HG02938 (cell line): Measurements from ENCODE around the gene MLLT1.

Source experiments
- ATAC-seq: cut with Tn5 transposase; IDR thresholded peaks from one replicate; pipeline ENCODE4 v1.9.1; 2021; ENCODE audit warnings: mild to moderate bottlenecking, moderate library complexity; ENCODE audit not compliant: unreplicated experiment

The MLLT1 gene

DNA sequence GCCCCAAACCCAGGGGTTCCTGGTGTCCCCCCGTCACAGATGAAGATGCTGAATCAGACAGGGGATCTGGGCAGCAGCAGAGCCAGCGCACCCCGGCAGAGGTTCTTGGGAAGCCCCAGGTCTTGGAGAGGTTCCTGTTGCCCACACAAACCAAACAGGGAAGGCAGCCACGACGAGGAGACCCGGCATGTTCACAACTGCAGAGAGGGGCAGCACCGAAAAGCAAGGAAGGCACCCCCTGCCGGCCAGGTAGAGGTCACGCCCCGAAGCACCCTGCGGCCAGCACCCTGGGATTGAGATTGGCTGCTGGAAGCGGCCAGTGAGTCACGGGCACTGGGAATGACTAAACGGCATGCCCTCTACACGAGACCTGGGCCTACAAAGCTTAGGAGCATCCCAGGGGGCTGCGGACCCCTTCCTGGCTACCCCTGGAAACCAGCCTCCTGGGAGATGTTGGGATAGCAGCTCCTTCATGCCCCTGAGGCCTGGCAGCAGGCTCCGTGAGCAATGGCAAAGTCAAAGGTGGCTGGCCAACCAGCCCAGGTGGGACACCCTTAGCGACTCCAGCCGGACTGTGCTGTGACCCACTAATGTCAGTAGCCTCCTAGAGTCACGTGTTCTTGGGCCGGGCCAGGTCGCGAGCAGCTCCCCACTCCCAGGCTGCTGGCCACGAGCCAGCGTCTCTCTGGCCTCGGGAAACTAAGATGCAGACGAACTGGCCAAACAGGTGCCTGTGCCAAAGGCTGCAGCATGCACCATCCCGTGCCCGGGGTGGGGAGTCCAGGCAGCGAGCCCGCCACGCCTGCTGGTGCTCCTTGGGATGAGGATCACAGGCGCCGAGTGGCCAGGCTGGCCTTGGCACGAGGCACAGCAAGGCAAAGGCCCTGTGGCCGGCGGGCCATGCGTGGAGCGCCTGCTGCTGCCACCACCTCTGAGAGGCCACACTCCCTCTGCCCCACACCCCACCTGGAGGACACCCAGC is 43.2 kb downstream of the MLLT1 start:
- ATAC-seq = no peak

DNA sequence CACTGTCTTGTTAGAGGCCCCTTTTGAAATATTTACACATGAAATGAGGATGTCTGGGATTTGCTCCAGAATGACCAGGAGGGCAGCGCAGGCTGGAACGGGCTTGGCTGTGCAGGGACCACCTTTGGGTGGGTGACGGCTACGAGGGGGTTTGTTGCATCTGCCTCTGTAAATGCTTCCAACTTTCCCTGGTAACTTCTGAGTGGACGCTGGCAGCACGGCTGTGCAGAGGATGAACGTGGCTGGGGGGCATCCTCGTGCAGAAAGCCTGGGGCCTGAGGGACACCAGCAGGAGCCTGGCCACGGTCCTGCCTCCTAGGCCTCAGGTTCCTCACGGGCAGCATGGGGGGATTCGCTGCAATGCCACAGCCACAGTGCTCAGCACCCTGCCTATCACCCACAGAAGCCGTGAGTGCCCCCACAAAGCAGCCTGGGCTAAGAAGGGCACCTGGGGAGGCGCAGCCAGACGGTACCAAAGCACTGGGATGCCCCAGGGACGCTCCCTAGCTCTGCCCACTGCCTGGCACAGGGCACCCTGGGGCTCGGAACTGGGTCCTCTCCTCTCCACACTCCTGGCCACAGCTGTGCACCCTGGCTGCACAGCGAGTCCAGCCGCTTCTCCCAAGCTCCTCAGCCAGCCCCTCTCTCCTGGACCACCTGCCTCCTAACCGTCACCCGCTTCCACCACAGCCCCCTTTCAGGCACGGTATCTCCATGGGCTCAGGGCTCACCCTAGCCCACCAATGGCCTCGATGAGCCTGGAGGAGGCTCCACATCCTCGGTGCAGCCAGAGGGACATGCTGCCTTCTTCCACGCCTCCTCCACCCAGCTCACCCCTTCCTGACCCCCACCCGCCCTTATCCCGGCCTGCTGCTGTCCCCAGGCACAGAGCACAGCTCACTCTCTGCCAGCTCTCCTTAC is 44.5 kb downstream of the MLLT1 start:
- ATAC-seq = no peak

DNA sequence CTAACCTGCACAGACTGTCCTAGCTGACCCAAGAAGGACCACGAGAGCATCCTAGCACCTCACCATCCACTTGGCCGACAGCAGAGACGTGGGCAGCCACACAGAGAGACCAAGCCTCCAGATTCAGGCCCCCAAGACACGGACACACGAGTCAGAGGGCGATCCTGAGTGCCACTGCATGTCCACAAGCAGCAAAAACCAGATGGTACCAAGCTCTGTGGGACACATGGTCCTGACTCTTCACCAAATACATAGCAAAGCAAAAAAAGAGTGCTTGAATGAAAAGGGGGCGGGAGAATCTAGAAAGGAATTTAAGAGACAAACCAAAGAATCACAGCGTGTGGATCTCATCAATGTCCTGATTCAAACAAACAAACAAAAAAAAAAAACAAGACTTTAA is 45.2 kb downstream of the MLLT1 start:
- ATAC-seq = no peak

DNA sequence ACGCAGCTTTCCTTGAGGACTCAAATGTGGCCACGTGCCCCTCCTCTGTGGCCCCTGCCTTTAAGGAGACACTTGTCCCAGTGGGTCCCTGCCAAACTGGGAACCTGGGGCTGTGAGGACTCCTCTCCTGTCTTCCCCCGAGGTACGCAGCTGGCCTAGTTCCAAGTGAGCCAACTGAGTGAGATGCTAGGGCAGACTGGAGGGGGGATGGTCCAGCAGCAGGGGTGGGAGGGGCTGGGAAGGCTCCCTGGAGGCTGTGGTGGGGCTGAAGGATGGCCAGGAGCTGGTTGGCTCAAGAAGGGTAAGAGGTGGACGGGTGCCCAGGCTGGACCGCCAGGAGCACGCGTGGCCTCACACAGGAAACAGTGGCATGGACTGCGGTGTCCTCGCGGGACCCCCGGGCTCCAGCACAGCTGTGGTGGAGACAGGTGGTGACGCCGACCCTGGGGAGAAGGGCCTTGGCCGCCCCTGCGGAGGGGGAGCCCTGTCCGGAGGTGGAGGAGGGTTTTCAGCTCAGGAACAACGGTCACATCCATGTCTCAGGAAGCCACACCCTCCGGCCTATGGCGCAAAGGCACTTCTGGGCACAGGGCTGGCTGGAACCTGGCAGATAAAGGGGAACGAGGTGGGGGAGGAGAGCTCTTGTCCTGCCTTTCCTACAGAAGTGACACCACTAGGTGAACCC is 45.8 kb downstream of the MLLT1 start:
- ATAC-seq = no peak

DNA sequence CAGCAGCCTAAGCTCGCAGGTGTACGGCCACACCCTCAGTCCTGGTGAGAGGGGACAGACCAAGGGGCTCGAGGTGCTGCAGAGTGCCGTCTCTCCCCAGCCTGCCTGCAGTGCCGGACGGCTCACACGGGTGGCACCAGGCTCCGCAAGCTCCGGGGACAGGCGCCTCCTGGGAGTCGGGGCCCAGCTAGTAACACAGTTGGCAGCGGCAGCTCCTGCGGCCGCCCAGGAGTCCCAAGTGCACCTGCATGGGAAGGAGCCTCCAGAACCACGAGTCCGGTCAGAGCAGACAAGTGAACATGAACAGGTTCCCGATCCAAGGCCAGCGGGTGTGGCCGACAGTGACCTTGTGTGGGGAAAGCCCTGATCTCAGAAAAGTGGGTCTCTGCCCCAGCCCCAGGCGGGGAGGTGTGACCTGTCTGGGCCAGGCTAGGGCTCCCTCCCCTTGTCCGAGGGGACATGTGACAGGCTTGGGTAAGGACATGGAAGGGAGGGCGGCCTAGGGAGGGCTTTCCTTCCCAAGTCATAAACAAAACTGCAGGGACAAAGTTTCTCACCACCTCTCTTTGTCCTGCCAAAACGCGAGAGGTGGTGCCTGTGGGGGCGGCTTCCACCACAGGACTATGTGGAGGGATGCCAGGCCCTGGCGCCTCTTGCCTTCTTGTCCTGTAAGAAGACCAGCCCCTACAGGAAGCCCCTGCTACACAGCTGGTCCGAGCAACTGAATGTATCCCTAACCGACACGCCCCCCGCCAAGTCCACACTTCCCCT is 46.5 kb downstream of the MLLT1 start:
- no peak for ATAC-seq

DNA sequence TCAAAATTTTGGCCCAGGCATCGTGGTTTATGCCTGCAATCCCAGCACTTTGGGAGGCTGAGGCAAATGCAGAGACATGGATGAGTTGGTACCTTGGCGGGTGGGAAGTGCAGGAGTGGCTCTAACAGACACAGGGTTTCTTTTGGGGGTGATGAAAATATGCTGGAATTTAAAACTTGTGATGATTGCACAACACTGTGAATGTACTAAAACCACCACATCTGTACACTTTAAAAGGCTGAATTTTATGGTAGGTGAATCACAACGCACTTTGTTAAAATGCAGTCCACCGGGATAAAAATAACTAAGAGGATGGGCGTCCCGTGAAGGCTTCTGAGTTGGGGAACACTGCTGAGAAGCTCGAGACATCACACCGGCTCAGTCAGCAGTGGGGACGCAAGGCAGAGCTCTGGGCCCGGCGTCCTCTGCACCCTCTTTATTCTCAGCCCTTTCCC is 47.1 kb downstream of the MLLT1 start:
- no peak for ATAC-seq

DNA sequence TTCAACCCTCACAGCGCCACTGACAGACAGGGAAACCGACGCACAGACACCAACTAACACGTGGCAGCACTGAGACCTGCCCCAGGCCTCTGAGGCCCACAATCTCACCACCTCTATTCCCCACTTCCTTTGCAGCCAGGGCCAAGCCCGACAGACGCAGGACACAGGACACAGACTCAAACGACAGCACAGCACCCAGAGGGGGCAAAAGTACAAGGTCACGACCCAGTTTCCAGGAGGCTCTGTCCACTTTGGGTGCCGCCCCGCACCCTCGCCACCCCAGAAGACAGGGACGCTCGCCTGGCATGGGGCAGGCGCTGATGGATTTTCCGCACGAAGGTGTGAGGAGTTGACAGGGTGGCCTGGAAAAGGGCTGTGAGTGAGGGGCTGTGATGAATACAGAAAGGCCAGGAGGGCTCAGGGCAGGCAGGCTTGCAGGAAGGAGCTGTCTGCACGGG is 48.8 kb downstream of the MLLT1 start:
- ATAC-seq = no peak

DNA sequence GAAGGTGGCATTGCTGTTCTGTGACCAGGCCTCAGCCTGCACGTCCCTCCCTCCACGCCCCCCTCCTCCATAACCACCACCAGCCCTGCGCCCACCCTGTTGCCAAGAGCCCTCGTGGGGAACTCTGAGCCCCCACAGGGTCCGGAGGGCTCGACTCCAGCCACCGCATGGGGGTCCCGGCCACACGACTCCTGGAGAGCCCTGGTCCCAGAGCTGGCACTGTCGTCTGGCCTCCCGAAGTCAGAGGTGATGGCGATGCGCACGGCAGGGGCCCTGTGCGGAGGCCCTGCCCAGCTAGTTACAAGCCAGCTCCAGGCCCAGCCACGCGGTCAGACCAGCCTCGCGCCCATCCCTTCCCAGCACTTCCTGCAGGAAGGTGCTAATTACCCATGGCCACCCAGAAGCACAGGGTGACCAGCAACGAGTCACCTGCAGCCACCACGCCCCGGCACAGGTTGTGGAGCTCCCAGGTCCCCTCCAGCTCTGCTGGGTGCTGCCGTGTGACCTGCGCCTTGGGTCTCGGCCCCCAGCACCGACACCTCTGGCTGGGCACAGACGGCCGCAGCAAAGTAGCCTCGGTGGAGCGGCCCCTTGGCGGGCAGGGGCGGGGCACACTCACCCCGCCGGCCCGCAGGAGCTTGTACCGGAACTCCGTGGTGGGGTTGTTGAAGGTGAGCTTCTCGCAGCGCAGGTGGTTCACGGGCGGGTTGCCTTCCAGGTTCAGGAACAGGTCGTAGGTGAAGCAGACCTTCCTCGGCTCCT is 49.6 kb downstream of the MLLT1 start:
- ATAC-seq = no peak

DNA sequence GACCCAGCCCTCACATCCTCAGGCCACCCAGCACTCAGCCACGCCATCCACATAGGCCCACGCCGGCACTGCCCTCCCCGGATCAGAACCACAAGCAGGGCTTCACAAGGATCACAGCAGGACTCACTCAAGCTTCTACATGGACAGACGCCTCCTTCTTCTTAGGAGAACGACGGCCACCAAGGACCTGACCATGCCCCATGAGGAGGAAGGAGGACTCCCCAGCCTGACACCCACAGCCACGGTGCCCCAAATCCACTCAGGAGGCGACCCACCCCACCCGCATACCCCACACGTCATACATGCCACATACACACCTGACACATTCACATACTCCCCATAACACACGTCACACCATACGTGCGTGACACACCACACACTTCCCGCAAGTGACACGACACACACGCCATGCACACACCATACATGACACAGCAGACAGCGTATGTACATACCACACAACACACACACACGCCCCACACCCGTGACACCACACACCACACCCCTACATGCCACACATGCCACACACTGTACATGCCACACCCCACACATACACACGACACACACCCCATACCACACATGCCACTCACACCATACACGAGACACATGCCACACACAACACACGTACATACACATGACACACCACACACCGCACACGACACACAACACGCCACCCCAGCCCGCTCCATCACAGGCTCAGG is 50.4 kb downstream of the MLLT1 start:
- ATAC-seq = no peak

DNA sequence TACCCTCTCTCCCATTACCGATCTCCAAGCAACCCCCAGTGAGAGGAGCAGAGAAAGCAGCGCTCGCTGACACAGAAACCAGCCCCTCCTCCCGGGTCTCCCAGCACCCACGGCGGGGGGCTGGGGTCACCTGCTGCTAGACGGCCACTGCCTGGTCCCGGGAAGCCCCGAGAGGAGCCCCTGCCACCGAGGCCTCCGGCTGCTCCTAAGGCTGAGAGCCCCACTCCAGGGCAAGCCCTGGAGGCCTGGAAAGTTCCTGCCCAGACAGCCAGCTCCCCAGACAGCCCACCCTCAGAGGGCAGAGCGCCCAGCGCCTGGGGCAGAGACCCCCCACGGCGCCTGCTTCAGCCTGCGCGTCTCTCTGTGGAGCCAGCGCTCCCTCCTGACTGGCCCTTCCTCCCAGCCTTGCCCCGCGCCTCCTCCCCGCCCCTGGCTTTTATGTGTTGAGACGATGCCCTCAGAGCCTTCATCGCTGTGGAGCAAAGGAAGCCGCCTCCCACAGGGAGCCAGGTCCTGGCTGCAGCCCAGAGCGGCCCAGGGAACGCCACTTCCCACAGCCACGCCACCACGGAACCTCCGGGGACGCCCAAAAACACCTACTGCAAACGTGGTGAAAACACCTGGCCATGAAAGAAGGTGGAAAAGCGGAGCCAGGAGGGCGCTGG is 51.1 kb downstream of the MLLT1 start:
- ATAC-seq = no peak

DNA sequence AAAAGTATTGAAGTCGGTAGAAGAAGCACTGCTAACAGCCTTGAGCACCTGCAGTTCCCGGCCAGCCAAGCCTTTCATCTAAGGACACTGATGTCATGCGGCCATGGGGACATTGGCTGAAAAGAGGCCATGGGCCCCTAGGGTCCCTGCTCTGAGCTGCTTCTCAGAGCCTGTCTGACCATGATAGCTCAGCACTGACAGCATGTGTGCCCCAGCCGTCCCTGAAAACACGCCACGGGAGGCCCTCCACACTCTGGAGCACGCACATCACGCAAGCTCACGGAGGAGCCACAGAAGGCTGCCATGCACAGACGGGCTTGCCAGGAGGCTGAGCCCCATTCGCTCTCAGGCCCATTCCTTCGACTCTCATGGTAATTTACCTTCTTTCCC is 51.8 kb downstream of the MLLT1 start:
- ATAC-seq = no peak

DNA sequence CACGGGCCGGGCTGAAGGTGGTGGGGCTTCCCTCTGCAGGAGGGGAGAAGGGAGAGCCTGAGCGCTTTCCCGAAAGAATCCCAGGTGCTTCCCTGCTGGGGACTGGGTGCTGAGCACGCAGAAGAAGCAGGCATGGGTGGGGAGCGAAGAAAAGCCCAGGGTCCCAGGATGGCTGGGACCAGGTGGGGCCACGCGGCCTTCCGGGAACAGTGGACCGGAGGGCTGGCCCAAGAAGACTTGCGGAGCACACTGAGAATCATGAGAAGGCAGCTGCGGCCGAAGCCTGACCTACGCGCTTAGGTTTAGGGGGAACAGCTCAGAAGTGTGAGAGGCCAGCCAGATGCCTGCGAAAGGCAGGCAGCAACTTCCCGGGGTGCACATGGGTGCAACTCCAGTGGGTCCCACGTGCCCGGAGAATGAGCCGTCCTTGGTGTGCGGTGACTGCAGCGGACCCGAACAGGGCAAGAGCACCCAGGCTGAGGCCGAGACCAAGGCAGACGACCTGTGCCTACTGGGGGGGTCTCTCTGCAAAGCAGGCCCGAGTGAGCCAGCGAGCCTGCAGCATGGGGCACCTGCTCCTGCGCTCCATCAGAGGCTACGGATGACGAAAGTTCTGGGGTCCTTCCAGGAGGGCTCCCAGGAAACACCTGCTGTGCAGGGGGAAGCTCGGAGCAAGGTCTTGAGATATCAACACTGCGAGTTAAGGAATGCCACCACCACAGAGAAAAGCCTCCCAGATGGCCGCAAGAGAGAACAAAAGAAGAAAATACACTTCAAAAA is 52.4 kb downstream of the MLLT1 start:
- ATAC-seq = no peak

DNA sequence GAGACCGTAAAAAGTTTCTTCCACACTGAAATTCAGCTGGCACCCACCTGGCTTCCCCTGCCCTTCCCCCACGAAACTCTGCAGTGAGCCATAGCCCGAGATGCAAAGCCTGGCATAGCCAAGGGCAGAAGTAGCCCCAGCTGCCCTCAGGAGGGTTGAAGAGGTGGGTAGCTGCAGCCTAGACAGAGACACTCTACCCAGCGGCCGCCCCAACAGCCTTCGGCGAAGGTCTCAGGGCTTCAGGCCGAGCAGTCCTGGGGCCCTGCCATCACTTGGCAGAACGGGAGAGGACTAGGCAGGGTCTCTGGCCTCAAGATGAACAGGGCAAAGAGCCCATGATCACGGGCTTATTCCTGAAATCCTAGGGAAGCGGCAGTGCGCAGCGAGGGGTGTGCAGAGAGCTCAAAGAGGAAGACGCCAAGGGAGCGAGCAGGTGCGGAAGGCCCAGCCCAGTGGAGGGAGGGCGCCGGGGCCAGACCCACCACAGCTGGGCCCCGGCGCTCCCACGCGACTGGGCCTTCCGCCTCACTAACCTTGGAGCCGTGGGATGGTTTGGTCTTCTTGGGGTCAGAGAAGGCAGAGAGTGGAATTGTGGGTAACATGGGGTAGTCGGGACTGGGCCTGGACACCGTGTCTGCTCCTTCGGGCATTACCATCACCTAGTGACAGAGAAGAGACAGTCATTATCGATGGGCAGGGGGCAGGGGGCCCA is 53.2 kb downstream of the MLLT1 start:
- ATAC-seq = no peak

DNA sequence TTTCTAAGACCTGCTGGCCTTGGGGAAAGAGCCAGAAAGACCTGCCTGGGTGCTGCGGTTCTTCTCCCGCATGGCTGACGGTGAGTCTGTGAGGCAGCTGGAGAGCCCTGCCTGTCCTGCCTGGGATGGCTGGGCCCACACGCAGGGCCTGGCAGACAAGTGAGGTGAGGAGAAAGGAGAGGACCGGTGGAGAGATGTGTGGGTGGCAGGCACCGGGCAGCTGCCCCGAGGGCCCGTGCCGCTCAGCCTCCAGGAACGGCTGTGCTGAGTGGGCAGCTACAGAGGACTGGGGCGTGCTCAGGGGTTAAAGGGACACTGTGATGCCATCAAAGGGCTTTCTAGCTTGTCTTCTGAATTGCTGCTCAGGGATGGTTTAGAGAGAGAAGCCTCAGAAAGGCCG is 53.8 kb downstream of the MLLT1 start:
- no peak for ATAC-seq

DNA sequence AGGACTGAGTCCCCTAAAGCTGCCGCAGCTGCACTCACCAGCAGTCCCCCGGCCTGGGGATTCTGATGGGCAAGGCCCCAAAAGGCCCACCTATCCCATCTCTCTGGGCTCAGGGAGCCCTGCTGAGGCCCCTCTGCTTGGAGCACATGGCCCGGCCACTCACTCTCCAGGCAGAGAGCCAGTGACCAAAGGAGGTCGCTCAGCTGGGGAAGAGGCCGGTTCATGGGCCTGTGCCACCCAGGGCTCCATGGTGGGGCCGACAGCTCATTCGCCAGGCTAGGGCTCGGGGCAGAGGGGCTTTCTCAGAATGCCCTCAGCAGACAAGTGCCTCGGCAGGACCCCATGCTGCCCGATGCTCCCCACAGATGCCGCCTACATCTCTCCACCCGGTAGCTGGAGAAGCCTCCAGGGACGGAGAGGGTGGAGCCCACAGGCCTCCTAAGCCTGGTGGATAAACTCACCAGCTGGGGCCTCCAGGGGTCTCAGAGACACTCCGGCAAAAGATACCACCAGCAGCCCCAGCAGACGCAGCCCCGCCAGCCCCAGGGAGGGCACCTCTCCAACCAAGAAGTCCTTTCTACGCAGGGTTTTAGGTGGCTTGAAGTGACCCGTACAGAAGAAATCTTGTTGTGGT is 54.4 kb downstream of the MLLT1 start:
- no peak for ATAC-seq

DNA sequence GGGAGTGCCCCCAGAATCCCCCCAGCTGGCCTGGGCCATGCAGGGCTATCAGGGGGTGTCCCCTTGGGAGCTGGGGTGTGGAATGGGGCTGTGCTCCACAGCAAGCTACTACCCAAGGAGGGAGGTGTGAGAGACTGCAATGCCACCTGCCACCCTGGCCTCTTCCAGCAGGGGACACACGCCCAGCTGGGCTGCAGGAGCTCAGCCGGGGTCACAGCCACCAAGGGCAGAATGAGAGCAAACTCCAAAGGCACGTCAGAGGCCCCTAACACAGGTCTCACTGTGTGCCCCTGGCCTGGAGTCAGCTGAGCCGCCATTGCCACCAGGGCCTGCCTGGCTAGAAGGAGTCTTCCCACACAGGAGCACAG is 55.5 kb downstream of the MLLT1 start:
- ATAC-seq = no peak
